ENCODE measurements around the gene AGPS. TPM values are rescaled to one million over a fixed set of nuclear protein-coding genes. Genes with fewer than 3 reads are reported as not detected.
"Not testable (repeated sequence)": the region's sequence is repeated elsewhere in the genome, so short reads cannot be mapped to it uniquely, and the experiment has no call there.

The AGPS gene
- total and polyA plus RNA-seq, 2 donors (not counting 1 experiment from before 2014, with no cell fraction given): 15.9 to 18.0 TPM

DNA sequence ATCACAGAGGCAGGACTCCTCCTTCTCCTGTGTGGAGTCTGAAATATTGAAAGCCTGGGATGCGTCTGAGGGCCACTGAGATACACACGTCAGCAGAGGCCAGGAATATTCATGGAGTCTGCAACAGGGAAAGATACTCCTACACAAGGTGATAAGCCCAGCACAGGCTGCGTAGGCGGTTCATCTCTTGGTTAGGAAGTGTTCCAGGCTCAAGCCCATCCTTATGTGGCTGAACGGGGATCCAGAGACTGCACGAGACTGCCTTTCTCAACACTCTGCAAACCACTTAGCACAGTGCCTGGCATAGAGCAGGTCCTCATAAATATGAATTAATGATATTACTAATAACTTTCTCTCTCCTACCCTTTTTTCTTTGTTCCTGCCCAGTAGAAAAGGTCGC lies 29.2 kb upstream of the AGPS start:
- Histone ChIP-seq H3K9ac (ENCODE audit: insufficient read depth, low read length) (no peak overlapping the region), H3K27ac (ENCODE audit: insufficient read depth, low read length) (no peak overlapping the region), H3K4me2 (ENCODE audit: extremely low read depth, insufficient read depth, low read length) (no peak overlapping the region), H3K36me3 (ENCODE audit: control insufficient read depth, insufficient read depth, low read length) (no peaks in the 10 kb centered on the region), H3K27me3 (ENCODE audit: control insufficient read depth, insufficient read depth, low read length) (no peaks in the 10 kb centered on the region), H3K4me3 (replicated peaks in 1 of 4; ENCODE audit: control extremely low read depth in 1 of 4, insufficient read depth in 1 of 4, low read depth in 3 of 4, low read length in 4 of 4) (no peak overlapping the region), H3K4me1 (ENCODE audit: control insufficient read depth, extremely low read depth, insufficient read depth, low read length) (no peaks in the 10 kb centered on the region), H4K20me1 (ENCODE audit: control insufficient read depth, extremely low read depth, insufficient read depth, low read length) (no peaks in the 10 kb centered on the region), H3K79me2 (ENCODE audit: control insufficient read depth, insufficient read depth, low read length) (no peaks in the 10 kb centered on the region), H2AFZ (ENCODE audit: low read length) (no peak overlapping the region), H3K9me3 (ENCODE audit: control insufficient read depth, insufficient read depth, low read depth, low read length) (no peaks in the 10 kb centered on the region)
- no peak for TF ChIP-seq EZH2 (IDR thresholded peaks at IDR 0.05; ENCODE audit: low read length, missing control alignments)
- TF ChIP-seq, protein P1, sequence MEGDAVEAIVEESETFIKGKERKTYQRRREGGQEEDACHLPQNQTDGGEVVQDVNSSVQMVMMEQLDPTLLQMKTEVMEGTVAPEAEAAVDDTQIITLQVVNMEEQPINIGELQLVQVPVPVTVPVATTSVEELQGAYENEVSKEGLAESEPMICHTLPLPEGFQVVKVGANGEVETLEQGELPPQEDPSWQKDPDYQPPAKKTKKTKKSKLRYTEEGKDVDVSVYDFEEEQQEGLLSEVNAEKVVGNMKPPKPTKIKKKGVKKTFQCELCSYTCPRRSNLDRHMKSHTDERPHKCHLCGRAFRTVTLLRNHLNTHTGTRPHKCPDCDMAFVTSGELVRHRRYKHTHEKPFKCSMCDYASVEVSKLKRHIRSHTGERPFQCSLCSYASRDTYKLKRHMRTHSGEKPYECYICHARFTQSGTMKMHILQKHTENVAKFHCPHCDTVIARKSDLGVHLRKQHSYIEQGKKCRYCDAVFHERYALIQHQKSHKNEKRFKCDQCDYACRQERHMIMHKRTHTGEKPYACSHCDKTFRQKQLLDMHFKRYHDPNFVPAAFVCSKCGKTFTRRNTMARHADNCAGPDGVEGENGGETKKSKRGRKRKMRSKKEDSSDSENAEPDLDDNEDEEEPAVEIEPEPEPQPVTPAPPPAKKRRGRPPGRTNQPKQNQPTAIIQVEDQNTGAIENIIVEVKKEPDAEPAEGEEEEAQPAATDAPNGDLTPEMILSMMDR (conservative IDR thresholded peaks at IDR 0.05 in 1 of 2, IDR thresholded peaks at IDR 0.05 in 1 of 2; ENCODE audit: low read depth in 1 of 2, low read length in 2 of 2): no peak
- DNase-seq (ENCODE audit: low read depth in 2 of 2): no peak

DNA sequence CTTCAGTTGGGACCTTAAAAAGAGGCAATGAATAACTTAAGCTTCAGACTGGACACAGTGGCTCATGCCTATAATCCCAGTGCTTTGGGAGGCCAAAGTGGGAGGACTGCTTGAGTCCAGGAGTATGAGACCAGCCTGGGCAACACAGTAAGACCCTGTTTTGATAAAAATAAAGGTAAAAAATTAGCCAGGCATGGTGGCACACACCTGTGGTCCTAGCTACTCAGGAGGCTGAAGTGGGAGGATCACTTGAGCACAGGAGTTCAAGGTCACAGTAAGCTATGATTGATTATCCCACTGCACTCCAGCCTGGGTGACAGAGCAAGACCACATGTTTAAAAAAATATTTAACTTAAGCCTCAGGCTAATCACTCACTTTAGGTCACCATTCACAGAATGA lies 26.8 kb upstream of the AGPS start:
- H3K4me1 ChIP-seq (ENCODE audit: control insufficient read depth, extremely low read depth, insufficient read depth, low read length); H3K27me3 ChIP-seq (ENCODE audit: control insufficient read depth, insufficient read depth, low read length); H3K36me3 ChIP-seq (ENCODE audit: control insufficient read depth, insufficient read depth, low read length); H2AFZ ChIP-seq (ENCODE audit: low read length); H3K4me2 ChIP-seq (ENCODE audit: extremely low read depth, insufficient read depth, low read length); DNase-seq (ENCODE audit: low read depth in 2 of 2); H3K9ac ChIP-seq (ENCODE audit: insufficient read depth, low read length); H3K27ac ChIP-seq (ENCODE audit: insufficient read depth, low read length); H3K4me3 ChIP-seq (replicated peaks in 1 of 4; ENCODE audit: control extremely low read depth in 1 of 4, insufficient read depth in 1 of 4, low read depth in 3 of 4, low read length in 4 of 4); H4K20me1 ChIP-seq (ENCODE audit: control insufficient read depth, extremely low read depth, insufficient read depth, low read length); H3K79me2 ChIP-seq (ENCODE audit: control insufficient read depth, insufficient read depth, low read length); H3K9me3 ChIP-seq (ENCODE audit: control insufficient read depth, insufficient read depth, low read depth, low read length): not testable (repeated sequence)

DNA sequence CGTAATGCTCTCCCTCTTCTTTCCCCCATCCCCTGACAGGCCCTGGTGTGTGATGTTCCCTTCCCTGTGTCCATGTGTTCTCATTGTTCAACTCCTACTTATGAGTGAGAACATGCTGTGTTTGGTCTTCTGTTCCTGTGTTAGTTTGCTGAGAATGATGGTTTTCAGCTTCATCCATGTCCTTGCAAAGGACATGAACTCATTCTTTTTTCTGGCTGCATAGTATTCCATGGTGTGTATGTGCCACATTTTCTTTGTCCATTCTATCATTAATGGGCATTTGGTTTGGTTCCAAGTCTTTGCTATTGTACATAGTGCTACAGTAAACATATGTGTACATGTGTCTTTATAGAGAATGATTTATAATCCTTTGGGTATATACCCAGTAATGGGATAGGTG lies 24.6 kb upstream of the AGPS start:
- H3K27ac ChIP-seq (ENCODE audit: insufficient read depth, low read length); H3K4me2 ChIP-seq (ENCODE audit: extremely low read depth, insufficient read depth, low read length); H3K4me1 ChIP-seq (ENCODE audit: control insufficient read depth, extremely low read depth, insufficient read depth, low read length); H3K79me2 ChIP-seq (ENCODE audit: control insufficient read depth, insufficient read depth, low read length); H3K36me3 ChIP-seq (ENCODE audit: control insufficient read depth, insufficient read depth, low read length); DNase-seq (ENCODE audit: low read depth in 2 of 2); H3K9ac ChIP-seq (ENCODE audit: insufficient read depth, low read length); H4K20me1 ChIP-seq (ENCODE audit: control insufficient read depth, extremely low read depth, insufficient read depth, low read length); H3K9me3 ChIP-seq (ENCODE audit: control insufficient read depth, insufficient read depth, low read depth, low read length); H2AFZ ChIP-seq (ENCODE audit: low read length); H3K4me3 ChIP-seq (replicated peaks in 1 of 4; ENCODE audit: control extremely low read depth in 1 of 4, insufficient read depth in 1 of 4, low read depth in 3 of 4, low read length in 4 of 4); H3K27me3 ChIP-seq (ENCODE audit: control insufficient read depth, insufficient read depth, low read length): not testable (repeated sequence)

DNA sequence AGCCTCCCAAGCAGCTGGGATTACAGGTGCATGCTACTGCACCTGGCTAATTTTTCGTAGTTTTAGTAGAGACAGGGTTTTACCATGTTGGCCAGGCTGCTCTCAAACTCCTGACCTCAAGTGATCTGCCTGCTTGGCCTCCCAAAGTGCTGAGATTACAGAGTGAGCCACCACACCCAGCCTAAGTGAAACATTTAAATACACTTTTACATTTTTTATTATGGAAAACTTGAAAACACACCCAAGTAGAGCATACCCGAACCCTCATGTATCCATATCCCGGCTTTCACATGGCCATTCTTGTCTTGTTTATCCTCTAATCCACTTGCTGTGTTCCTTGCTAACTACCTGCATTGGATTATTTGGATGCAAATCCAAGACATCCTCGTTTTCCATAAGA lies 13.2 kb upstream of the AGPS start:
- H3K27ac ChIP-seq (ENCODE audit: insufficient read depth, low read length): no peak overlapping the region
- no peaks in the 10 kb centered on the region for H3K79me2 ChIP-seq (ENCODE audit: control insufficient read depth, insufficient read depth, low read length)
- no peaks in the 10 kb centered on the region for H3K27me3 ChIP-seq (ENCODE audit: control insufficient read depth, insufficient read depth, low read length)
- H3K36me3 ChIP-seq (ENCODE audit: control insufficient read depth, insufficient read depth, low read length): no peaks in the 10 kb centered on the region
- TF ChIP-seq, protein P1 (conservative IDR thresholded peaks at IDR 0.05 in 1 of 2, IDR thresholded peaks at IDR 0.05 in 1 of 2; ENCODE audit: low read depth in 1 of 2, low read length in 2 of 2): no peak
- no peak for TF ChIP-seq EZH2 (IDR thresholded peaks at IDR 0.05; ENCODE audit: low read length, missing control alignments)
- H3K4me3 ChIP-seq (replicated peaks in 1 of 4; ENCODE audit: control extremely low read depth in 1 of 4, insufficient read depth in 1 of 4, low read depth in 3 of 4, low read length in 4 of 4): no peak overlapping the region
- H3K9ac ChIP-seq (ENCODE audit: insufficient read depth, low read length): no peak overlapping the region
- no peak overlapping the region for H2AFZ ChIP-seq (ENCODE audit: low read length)
- H4K20me1 ChIP-seq (ENCODE audit: control insufficient read depth, extremely low read depth, insufficient read depth, low read length): no peaks in the 10 kb centered on the region
- no peak for DNase-seq (ENCODE audit: low read depth in 2 of 2)
- no peaks in the 10 kb centered on the region for H3K4me1 ChIP-seq (ENCODE audit: control insufficient read depth, extremely low read depth, insufficient read depth, low read length)
- no peak overlapping the region for H3K4me2 ChIP-seq (ENCODE audit: extremely low read depth, insufficient read depth, low read length)
- H3K9me3 ChIP-seq (ENCODE audit: control insufficient read depth, insufficient read depth, low read depth, low read length): no peaks in the 10 kb centered on the region
